HCT116 (cell line): Measurements from ENCODE around the gene LZTR1. TPM values are rescaled to one million over a fixed set of nuclear protein-coding genes. Genes with fewer than 3 reads are reported as not detected.

Experiments used
- ATAC-seq: fragments of 200-7000 bp; cut with Tn5 transposase; 2 replicates; pipeline ENCODE4 v1.9.1; 2020; ENCODE audit warnings: mild to moderate bottlenecking, moderate library complexity
- BruUV-seq: library from RNA; stranded (reverse); fragments of 400-500 nt; replicated peaks from 2 replicates; lab custom pipeline; 2021; lab: Mats Ljungman, UMichigan
- CTCF ChIA-PET: fragments of 300-600 bp; sonication (Branson Sonifier 250); formaldehyde crosslinking; loops from one replicate; lab custom pipeline; 2021; ENCODE audit warnings: antibody characterized with exemption; lab: Charles Lee
- POLR2A ChIA-PET: fragments of 300-600, 350-600 bp; sonication (Branson Sonifier 250); formaldehyde crosslinking; loops from one replicate; lab custom pipeline; 2021; ENCODE audit warnings: antibody characterized with exemption; lab: Charles Lee
- RAD21 ChIA-PET, 2 experiments: fragments of 300-600 bp; sonication (Branson Sonifier 250); formaldehyde crosslinking; loops; one replicate each; lab custom pipeline; 2023; ENCODE audit warnings: low total read pairs in 2 of 2; ENCODE audit not compliant: uncharacterized antibody in 2 of 2, unreplicated experiment in 2 of 2, low non-redundant PET in 1 of 2; lab: Charles Lee
- DNase-seq: peaks from one replicate; pipeline ENCODE4 v3.0.0-alpha.2; 2010; ENCODE audit warnings: low read depth, low spot score
- H2AFZ ChIP-seq: fragments of 200-600 bp; shearing (Covaris generic), sonication (generic); 2 replicates; pipeline ENCODE4 v1.6.1; 2017; ENCODE audit warnings: low read depth, mixed run types, mixed read lengths, antibody characterized with exemption, low read length; ENCODE audit not compliant: poor library complexity, severe bottlenecking
- H3K27ac ChIP-seq: 2 replicates; pipeline ENCODE4 v1.5.1; 2012; ENCODE audit warnings: low read depth, low read length
- H3K27me3 ChIP-seq: fragments of 200-600 bp; sonication (generic); 2 replicates; pipeline ENCODE4 v1.6.1; 2016; ENCODE audit warnings: mixed run types, low read length, mixed read lengths; ENCODE audit not compliant: insufficient read depth
- H3K36me3 ChIP-seq, 2 experiments: fragments of 200-500 bp in 1 of 2; fragments of 200-600 bp in 1 of 2; sonication (Bioruptor generic) in 1 of 2; sonication (generic) in 1 of 2; 2 replicates each; pipeline versions ENCODE4 v1.5.1 to v1.6.1; 2014 to 2016; ENCODE audit warnings: low read length in 2 of 2, inconsistent platforms in 1 of 2, mixed read lengths in 1 of 2, mixed run types in 1 of 2; ENCODE audit not compliant: insufficient read depth in 2 of 2, control insufficient read depth in 1 of 2
- H3K4me1 ChIP-seq, 2 experiments: fragments of 200-600 bp in 1 of 2; sonication (generic) in 1 of 2; 2 replicates each; pipeline versions ENCODE4 v1.5.1 to v1.6.1; 2012 to 2017; ENCODE audit warnings: low read length in 2 of 2, inconsistent platforms in 1 of 2, mild to moderate bottlenecking in 1 of 2, mixed read lengths in 1 of 2, mixed run types in 1 of 2, moderate library complexity in 1 of 2; ENCODE audit not compliant: insufficient read depth in 2 of 2, control insufficient read depth in 1 of 2
- H3K4me2 ChIP-seq: fragments of 200-600 bp; sonication (generic); 2 replicates; pipeline ENCODE4 v1.6.1; 2017; ENCODE audit warnings: mixed run types, low read length, mixed read lengths
- H3K4me3 ChIP-seq, 2 experiments: fragments of 200-600 bp in 1 of 2; sonication (generic) in 1 of 2; replicated peaks in 1 of 2; 2 replicates each; pipeline ENCODE4 v1.5.1; 2011 to 2016; ENCODE audit warnings: low read length in 2 of 2, control low read depth in 1 of 2, low read depth in 1 of 2, mild to moderate bottlenecking in 1 of 2, mixed read lengths in 1 of 2, mixed run types in 1 of 2
- H3K79me2 ChIP-seq: fragments of 200-600 bp; sonication (generic); 2 replicates; pipeline ENCODE4 v1.6.1; 2017; ENCODE audit warnings: mild to moderate bottlenecking, mixed run types, low read length, moderate library complexity, mixed read lengths; ENCODE audit not compliant: insufficient read depth
- H3K9ac ChIP-seq: fragments of 200-600 bp; sonication (generic); 2 replicates; pipeline ENCODE4 v1.6.1; 2016; ENCODE audit warnings: low read length, mixed read lengths
- H3K9me2 ChIP-seq: fragments of 200-600 bp; sonication (generic), shearing (Covaris generic); 2 replicates; pipeline ENCODE4 v1.6.1; 2017; ENCODE audit warnings: mixed run types, mild to moderate bottlenecking, moderate library complexity; ENCODE audit not compliant: insufficient read depth
- H3K9me3 ChIP-seq, 2 experiments: fragments of 200-500 bp in 1 of 2; fragments of 200-600 bp in 1 of 2; sonication (Bioruptor generic) in 1 of 2; sonication (generic) in 1 of 2; 2 replicates each; pipeline ENCODE4 v1.6.1; 2014 to 2017; ENCODE audit warnings: low read length in 2 of 2, mixed read lengths in 2 of 2, inconsistent platforms in 1 of 2, low read depth in 1 of 2, mild to moderate bottlenecking in 1 of 2, mixed run types in 1 of 2, moderate library complexity in 1 of 2; ENCODE audit not compliant: control insufficient read depth in 1 of 2, insufficient read depth in 1 of 2
- H4K20me1 ChIP-seq: fragments of 200-600 bp; sonication (generic), shearing (Covaris generic); 2 replicates; pipeline ENCODE4 v1.6.1; 2017; ENCODE audit warnings: mixed run types, mild to moderate bottlenecking, moderate library complexity; ENCODE audit not compliant: insufficient read depth
- ELF1 ChIP-seq: IDR thresholded peaks from 2 replicates; pipeline ENCODE4 v1.6.1; 2012; ENCODE audit warnings: low read depth, borderline replicate concordance
- EZH2phosphoT487 ChIP-seq: fragments of 200-600 bp; IDR thresholded peaks from 2 replicates; pipeline ENCODE4 v1.6.1; 2018; ENCODE audit warnings: antibody characterized with exemption, borderline replicate concordance
- MAX ChIP-seq: IDR thresholded peaks from 2 replicates; pipeline ENCODE4 v1.6.1; 2012
- RAD21 ChIP-seq: IDR thresholded peaks from 2 replicates; pipeline ENCODE4 v1.6.1; 2012; ENCODE audit warnings: low read depth, mild to moderate bottlenecking
- SIN3A ChIP-seq: IDR thresholded peaks from 2 replicates; pipeline ENCODE4 v1.6.1; 2012; ENCODE audit warnings: low read depth
- YY1 ChIP-seq: IDR thresholded peaks from 2 replicates; pipeline ENCODE4 v1.6.1; 2011; ENCODE audit warnings: low read length, low read depth, moderate library complexity, mild to moderate bottlenecking; ENCODE audit not compliant: insufficient replicate concordance; ENCODE audit errors: extremely low read depth
- ZFX ChIP-seq: fragments of 450-650 bp; IDR thresholded peaks from 2 replicates; pipeline ENCODE4 v1.6.1; 2017
- ZNF274 ChIP-seq: fragments of 200-500 bp; sonication (Bioruptor generic); IDR thresholded peaks from 2 replicates; pipeline ENCODE4 v1.6.1; 2014; ENCODE audit warnings: mild to moderate bottlenecking, low read depth, low read length, inconsistent platforms
- intact Hi-C: fragments of 100-400 bp; cut with micrococcal nuclease; formaldehyde crosslinking; loops from 2 replicates; pipeline ENCODE4 v1.10.0; 2022
- total RNA-seq: library from RNA; stranded (reverse); gene quantifications from one replicate; pipeline ENCODE4 v1.2.1, GENCODE V29; 2021; ENCODE audit not compliant: unreplicated experiment
- TF ChIP-seq, protein P1 (sequence below): IDR thresholded peaks from 2 replicates; pipeline ENCODE4 v1.6.1; 2012; ENCODE audit warnings: low read depth

LZTR1 gene
- total RNA-seq, 1 experiment from 2014 or later, result 56.5 TPM

- no peaks in the 10 kb centered on the region for H3K36me3 ChIP-seq
- no peak overlapping the region for H3K4me2 ChIP-seq
- no peaks in the 10 kb centered on the region for H3K79me2 ChIP-seq
- no peaks in the 10 kb centered on the region for H3K9me3 ChIP-seq
- H4K20me1 ChIP-seq, result no peaks in the 10 kb centered on the region
- RAD21 ChIA-PET, result no interaction called here
- H3K4me1 ChIP-seq, result no peaks in the 10 kb centered on the region
- no peaks in the 10 kb centered on the region for H3K27me3 ChIP-seq
- no peak overlapping the region for H3K27ac ChIP-seq
- no peak for TF ChIP-seq RAD21
- DNase-seq, result no peak
- H3K9me2 ChIP-seq, result no peaks in the 10 kb centered on the region
- no peak for ATAC-seq
- POLR2A ChIA-PET, result no interaction called here
- CTCF ChIA-PET, result no interaction called here
- H3K9ac ChIP-seq, result no peak overlapping the region
- intact Hi-C loops, result no loop called here
- H3K4me3 ChIP-seq, result no peak overlapping the region
- no TSS peak for BruUV-seq
- H2AFZ ChIP-seq, result no peak overlapping the region
Measured at GRCh38 chr22:21030621-21031544, 48.8 kb downstream of the LZTR1 start.

GRCh38 chr22:21031545-21032036 is 49.5 kb downstream of the LZTR1 start:
- H3K27me3 ChIP-seq, result no peaks in the 10 kb centered on the region
- intact Hi-C loops, result no loop called here
- BruUV-seq, result no TSS peak
- TF ChIP-seq ZFX (no peak), MAX (no peak), ELF1 (no peak), ZNF274 (no peak), YY1 (no peak), EZH2phosphoT487 (no peak), SIN3A (no peak)
- TF ChIP-seq, protein P1, sequence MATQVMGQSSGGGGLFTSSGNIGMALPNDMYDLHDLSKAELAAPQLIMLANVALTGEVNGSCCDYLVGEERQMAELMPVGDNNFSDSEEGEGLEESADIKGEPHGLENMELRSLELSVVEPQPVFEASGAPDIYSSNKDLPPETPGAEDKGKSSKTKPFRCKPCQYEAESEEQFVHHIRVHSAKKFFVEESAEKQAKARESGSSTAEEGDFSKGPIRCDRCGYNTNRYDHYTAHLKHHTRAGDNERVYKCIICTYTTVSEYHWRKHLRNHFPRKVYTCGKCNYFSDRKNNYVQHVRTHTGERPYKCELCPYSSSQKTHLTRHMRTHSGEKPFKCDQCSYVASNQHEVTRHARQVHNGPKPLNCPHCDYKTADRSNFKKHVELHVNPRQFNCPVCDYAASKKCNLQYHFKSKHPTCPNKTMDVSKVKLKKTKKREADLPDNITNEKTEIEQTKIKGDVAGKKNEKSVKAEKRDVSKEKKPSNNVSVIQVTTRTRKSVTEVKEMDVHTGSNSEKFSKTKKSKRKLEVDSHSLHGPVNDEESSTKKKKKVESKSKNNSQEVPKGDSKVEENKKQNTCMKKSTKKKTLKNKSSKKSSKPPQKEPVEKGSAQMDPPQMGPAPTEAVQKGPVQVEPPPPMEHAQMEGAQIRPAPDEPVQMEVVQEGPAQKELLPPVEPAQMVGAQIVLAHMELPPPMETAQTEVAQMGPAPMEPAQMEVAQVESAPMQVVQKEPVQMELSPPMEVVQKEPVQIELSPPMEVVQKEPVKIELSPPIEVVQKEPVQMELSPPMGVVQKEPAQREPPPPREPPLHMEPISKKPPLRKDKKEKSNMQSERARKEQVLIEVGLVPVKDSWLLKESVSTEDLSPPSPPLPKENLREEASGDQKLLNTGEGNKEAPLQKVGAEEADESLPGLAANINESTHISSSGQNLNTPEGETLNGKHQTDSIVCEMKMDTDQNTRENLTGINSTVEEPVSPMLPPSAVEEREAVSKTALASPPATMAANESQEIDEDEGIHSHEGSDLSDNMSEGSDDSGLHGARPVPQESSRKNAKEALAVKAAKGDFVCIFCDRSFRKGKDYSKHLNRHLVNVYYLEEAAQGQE, result no peak
- TF ChIP-seq, all 23 proteins: peak for 0
- no peaks in the 10 kb centered on the region for H3K9me3 ChIP-seq
- ChIA-PET RAD21 (no interaction called here), POLR2A (no interaction called here), CTCF (no interaction called here)
- no peak overlapping the region for H3K4me2 ChIP-seq
- ATAC-seq (no peak), DNase-seq (no peak)
- H3K36me3 ChIP-seq, result no peaks in the 10 kb centered on the region
- H3K9me2 ChIP-seq, result no peaks in the 10 kb centered on the region
- no peaks in the 10 kb centered on the region for H3K4me1 ChIP-seq
- H3K4me3 ChIP-seq, result no peak overlapping the region
- H2AFZ ChIP-seq, result no peak overlapping the region
- H4K20me1 ChIP-seq, result no peaks in the 10 kb centered on the region
- no peaks in the 10 kb centered on the region for H3K79me2 ChIP-seq
- no peak overlapping the region for H3K9ac ChIP-seq
- no peak overlapping the region for H3K27ac ChIP-seq
